Measurements from ENCODE around the gene TTYH2. TPM values are rescaled to one million over a fixed set of nuclear protein-coding genes. Genes with fewer than 3 reads are reported as not detected.

TTYH2 gene
- total and polyA plus RNA-seq, 11 donors, result 10.3 to 34.6 (median 22.4) TPM

- H3K27me3 ChIP-seq, result peaks cover 0 to 68% (median 15%) of the 10 kb centered on the region in 9 donors
- H3K4me1 ChIP-seq, result no peaks in the 10 kb centered on the region
- intact Hi-C loops (cut with DNase I), result loop anchor here in 9 of 10 donors (2.0 to 10.0 kb wide), 7 partner anchors 519 to 922 kb away; partner anchors contain the start of gene SDK2 (in 1 of the 9)
- DNase-seq (peak in 4 of 5 donors; percentile 28 to 51 (median 42)), ATAC-seq (peak; percentile 72 to 94 (median 82))
- H3K4me3 ChIP-seq, result no peak overlapping the region
- H3K36me3 ChIP-seq, result no peaks in the 10 kb centered on the region
- WGBS, 4 donors, result 41 to 45% (median 44%) methylated on average over 10 of the region's 10 CpGs
- TF ChIP-seq POLR2A (IDR thresholded peaks at IDR 0.05) (no peak), CTCF (IDR thresholded peaks at IDR 0.05) (peak; percentile 66 to 89 (median 76))
- no peaks in the 10 kb centered on the region for H3K9me3 ChIP-seq
- no peak overlapping the region for H3K27ac ChIP-seq
Measured at GRCh38 chr17:74176546-74177001, 36.8 kb upstream of the TTYH2 start.

- peak in 1 of 4 donors; percentile 34 for ATAC-seq
- peak in 1 of 12 donors; percentile 21 for TF ChIP-seq CTCF (IDR thresholded peaks at IDR 0.05)
- TF ChIP-seq POLR2A (IDR thresholded peaks at IDR 0.05), result no peak
Measured at GRCh38 chr17:74177018-74177450, 36.3 kb upstream of the TTYH2 start.

GRCh38 chr17:74179576-74179975 is 33.8 kb upstream of the TTYH2 start:
- no peak for ATAC-seq
- intact Hi-C loops (cut with DNase I), result loop anchor here in 8 of 10 donors (5.0 to 10.0 kb wide), 5 partner anchors 522 to 925 kb away; partner anchors contain the start of gene SDK2 (in 1 of the 8)
- H3K9me3 ChIP-seq, result no peaks in the 10 kb centered on the region
- DNase-seq, result no peak
- TF ChIP-seq POLR2A (IDR thresholded peaks at IDR 0.05) (no peak), CTCF (IDR thresholded peaks at IDR 0.05) (no peak)
- H3K36me3 ChIP-seq, result no peaks in the 10 kb centered on the region
- H3K4me3 ChIP-seq, result no peak overlapping the region
- peaks cover 0 to 80% (median 15%) of the 10 kb centered on the region in 9 donors for H3K27me3 ChIP-seq
- no peak overlapping the region for H3K27ac ChIP-seq
- no peaks in the 10 kb centered on the region for H3K4me1 ChIP-seq
- 63 to 76% (median 72%) methylated on average over 3 to 4 of the region's 4 CpGs for WGBS, 4 donors

More at GRCh38 chr17:74177018-74177450, 36.3 kb upstream of the TTYH2 start:
- Histone ChIP-seq H3K27me3 (peaks cover 0 to 73% (median 15%) of the 10 kb centered on the region in 9 donors), H3K4me3 (no peak overlapping the region), H3K4me1 (no peaks in the 10 kb centered on the region), H3K36me3 (no peaks in the 10 kb centered on the region), H3K9me3 (no peaks in the 10 kb centered on the region), H3K27ac (no peak overlapping the region)
- 0 to 14% (median 4%) methylated on average over 1 of the region's 1 CpG for WGBS, 4 donors
- intact Hi-C loops (cut with DNase I), result loop anchor here in 9 of 10 donors (2.0 to 10.0 kb wide), 7 partner anchors 520 to 922 kb away; partner anchors contain the start of gene SDK2 (in 1 of the 9)
- DNase-seq, result no peak

GRCh38 chr17:74180336-74180735 is 33.0 kb upstream of the TTYH2 start:
- H3K9me3 ChIP-seq, result no peaks in the 10 kb centered on the region
- peaks cover 0 to 73% (median 12%) of the 10 kb centered on the region in 9 donors for H3K27me3 ChIP-seq
- TF ChIP-seq CTCF (IDR thresholded peaks at IDR 0.05) (no peak), POLR2A (IDR thresholded peaks at IDR 0.05) (no peak)
- no peaks in the 10 kb centered on the region for H3K36me3 ChIP-seq
- ATAC-seq, result no peak
- intact Hi-C loops (cut with DNase I), result no loop called here
- 36 to 41% (median 40%) methylated on average over 8 of the region's 8 CpGs for WGBS, 4 donors
- no peak overlapping the region for H3K27ac ChIP-seq
- H3K4me1 ChIP-seq, result no peaks in the 10 kb centered on the region
- no peak overlapping the region for H3K4me3 ChIP-seq
- DNase-seq, result no peak
